ENCODE data around the gene EEF2. TPM values are rescaled to one million over a fixed set of nuclear protein-coding genes. Genes with fewer than 3 reads are reported as not detected.
A peak's percentile ranks its signal among the peaks of the same experiment; 100 is the strongest.

Gene EEF2
- total RNA-seq, 3 donors from 2014 or later: 1,826 to 2,582 (median 2,012) TPM

GRCh38 chr19:3981373-3981735 is 3.9 kb downstream of the EEF2 start:
- peaks cover 57% of the 10 kb centered on the region for H3K36me3 ChIP-seq (ENCODE audit: low read depth)
- no peaks in the 10 kb centered on the region for H3K9me3 ChIP-seq
- ATAC-seq: no peak
- intact Hi-C loops (cut with DNase I, micrococcal nuclease): no loop called here
- no peak for DNase-seq
- TF ChIP-seq CTCF (IDR thresholded peaks at IDR 0.05): no peak
- H3K4me1 ChIP-seq (ENCODE audit: low read depth): peaks cover 17% of the 10 kb centered on the region
- no peak overlapping the region for H3K4me3 ChIP-seq

GRCh38 chr19:3980353-3981251 is 4.7 kb downstream of the EEF2 start:
- no peaks in the 10 kb centered on the region for H3K9me3 ChIP-seq
- intact Hi-C loops (cut with DNase I, micrococcal nuclease): no loop called here
- TF ChIP-seq CTCF (IDR thresholded peaks at IDR 0.05): no peak
- DNase-seq (peak in 1 of 3 donors; percentile 49), ATAC-seq (no peak)
- H3K36me3 ChIP-seq (ENCODE audit: low read depth): peaks cover 57% of the 10 kb centered on the region
- peaks cover 10% of the 10 kb centered on the region for H3K4me1 ChIP-seq (ENCODE audit: low read depth)
- H3K4me3 ChIP-seq: no peak overlapping the region

DNA sequence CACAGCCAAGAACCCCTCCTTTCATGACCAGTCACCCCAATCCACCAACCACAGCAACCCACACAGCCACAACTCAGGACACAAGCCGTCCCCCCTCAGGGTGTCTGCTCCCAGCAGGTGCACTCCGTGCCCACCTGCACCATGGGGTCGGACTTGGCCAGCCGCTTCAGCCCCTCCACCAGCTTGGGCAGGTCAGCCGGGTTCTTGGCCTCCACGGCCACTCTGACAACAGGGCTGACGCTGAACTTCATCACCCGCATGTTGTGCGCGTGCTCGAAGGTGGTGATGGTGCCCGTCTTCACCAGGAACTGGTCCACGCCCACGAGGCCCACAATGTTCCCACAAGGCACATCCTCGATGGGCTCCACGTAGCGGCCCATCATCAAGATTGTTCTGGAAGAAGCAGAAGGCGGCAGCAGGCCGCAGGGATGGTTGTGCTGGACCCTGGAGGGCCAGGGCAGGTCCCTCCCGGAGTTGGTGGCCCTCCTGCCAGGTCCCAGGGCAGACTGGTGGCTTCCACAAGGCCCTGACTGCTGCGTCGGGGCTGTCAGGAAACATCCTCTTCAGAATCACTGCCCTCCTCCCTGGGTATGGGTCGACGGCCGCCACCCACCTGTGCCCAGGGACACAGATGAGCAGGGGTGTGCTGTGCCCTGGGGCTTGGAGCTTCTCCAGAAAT is 5.5 kb downstream of the EEF2 start:
- Histone ChIP-seq H3K4me1 (ENCODE audit: low read depth) (peaks cover 9% of the 10 kb centered on the region), H3K4me3 (no peak overlapping the region), H3K9me3 (no peaks in the 10 kb centered on the region), H3K36me3 (ENCODE audit: low read depth) (peaks cover 57% of the 10 kb centered on the region)
- no peak for DNase-seq
- no peak for ATAC-seq
- TF ChIP-seq CTCF (IDR thresholded peaks at IDR 0.05): no peak
- intact Hi-C loops (cut with DNase I, micrococcal nuclease): no loop called here

- Histone ChIP-seq H3K4me3 (no peak overlapping the region), H3K36me3 (ENCODE audit: low read depth) (peaks cover 57% of the 10 kb centered on the region), H3K9me3 (no peaks in the 10 kb centered on the region), H3K4me1 (ENCODE audit: low read depth) (peaks cover 9% of the 10 kb centered on the region)
- ATAC-seq (no peak), DNase-seq (peak in 1 of 3 donors; percentile 56)
- intact Hi-C loops (cut with DNase I, micrococcal nuclease): no loop called here
- no peak for TF ChIP-seq CTCF (IDR thresholded peaks at IDR 0.05)
These were observed 6.0 kb downstream of the EEF2 start for GRCh38 chr19:3979289-3979673.

- Histone ChIP-seq H3K9me3 (no peaks in the 10 kb centered on the region), H3K36me3 (ENCODE audit: low read depth) (peaks cover 56% of the 10 kb centered on the region), H3K4me3 (no peak overlapping the region), H3K4me1 (ENCODE audit: low read depth) (peaks cover 3% of the 10 kb centered on the region)
- no peak for ATAC-seq
- DNase-seq: no peak
- TF ChIP-seq CTCF (IDR thresholded peaks at IDR 0.05): no peak
- intact Hi-C loops (cut with DNase I, micrococcal nuclease): no loop called here
These were observed 7.1 kb downstream of the EEF2 start for GRCh38 chr19:3978145-3978544.

Data from mucosa of descending colon (tissue), 3 donors.